ENCODE results near the gene PALM2AKAP2.

PALM2AKAP2 gene

DNA sequence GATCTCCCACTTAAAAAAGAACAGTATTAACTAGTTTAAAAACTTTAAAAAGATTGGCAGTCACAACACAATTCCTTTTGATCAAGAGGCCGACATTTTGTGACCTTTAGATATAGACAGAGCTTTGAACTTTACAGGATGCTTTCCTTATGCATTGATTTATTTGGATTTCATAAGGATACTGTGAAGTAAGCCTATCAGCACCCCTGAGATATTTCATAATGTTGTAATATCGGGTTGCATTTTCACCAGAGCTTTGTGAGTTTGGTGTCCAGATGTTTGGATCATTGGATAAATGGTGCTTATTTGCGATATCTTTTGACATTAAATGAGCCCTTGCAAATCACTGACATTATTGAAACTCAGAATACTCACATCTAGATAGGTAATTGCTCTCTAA lies 7.7 kb downstream of the PALM2AKAP2 start:
- TF ChIP-seq, protein P1, sequence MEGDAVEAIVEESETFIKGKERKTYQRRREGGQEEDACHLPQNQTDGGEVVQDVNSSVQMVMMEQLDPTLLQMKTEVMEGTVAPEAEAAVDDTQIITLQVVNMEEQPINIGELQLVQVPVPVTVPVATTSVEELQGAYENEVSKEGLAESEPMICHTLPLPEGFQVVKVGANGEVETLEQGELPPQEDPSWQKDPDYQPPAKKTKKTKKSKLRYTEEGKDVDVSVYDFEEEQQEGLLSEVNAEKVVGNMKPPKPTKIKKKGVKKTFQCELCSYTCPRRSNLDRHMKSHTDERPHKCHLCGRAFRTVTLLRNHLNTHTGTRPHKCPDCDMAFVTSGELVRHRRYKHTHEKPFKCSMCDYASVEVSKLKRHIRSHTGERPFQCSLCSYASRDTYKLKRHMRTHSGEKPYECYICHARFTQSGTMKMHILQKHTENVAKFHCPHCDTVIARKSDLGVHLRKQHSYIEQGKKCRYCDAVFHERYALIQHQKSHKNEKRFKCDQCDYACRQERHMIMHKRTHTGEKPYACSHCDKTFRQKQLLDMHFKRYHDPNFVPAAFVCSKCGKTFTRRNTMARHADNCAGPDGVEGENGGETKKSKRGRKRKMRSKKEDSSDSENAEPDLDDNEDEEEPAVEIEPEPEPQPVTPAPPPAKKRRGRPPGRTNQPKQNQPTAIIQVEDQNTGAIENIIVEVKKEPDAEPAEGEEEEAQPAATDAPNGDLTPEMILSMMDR (IDR thresholded peaks at IDR 0.05; ENCODE audit: low read depth, low read length): no peak
- no peak overlapping the region for H3K4me3 ChIP-seq (ENCODE audit: low read depth, low read length)

- H3K4me3 ChIP-seq (ENCODE audit: low read depth, low read length): no peak overlapping the region
- TF ChIP-seq, protein P1 (IDR thresholded peaks at IDR 0.05; ENCODE audit: low read depth, low read length): no peak
These were observed 9.6 kb downstream of the PALM2AKAP2 start for GRCh38 chr9:109789556-109789955.

DNA sequence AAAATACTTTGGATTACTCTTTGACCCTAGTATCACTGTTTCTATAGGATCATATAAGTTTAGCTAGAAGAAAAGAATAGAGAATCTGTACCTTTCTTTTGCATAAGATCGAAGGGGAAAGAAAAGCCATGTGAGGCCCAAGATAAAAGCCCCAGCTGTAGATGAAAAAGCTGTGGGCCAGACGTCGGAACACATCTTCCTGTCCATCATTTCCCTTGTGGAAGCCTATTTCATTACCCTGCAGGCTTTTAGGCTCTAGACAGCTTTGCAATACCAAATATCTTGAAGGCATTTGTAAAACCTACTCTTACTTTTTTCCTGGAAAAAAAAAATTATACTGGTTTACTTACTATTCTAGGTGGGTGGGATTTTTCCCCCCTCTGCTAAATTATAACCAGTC lies 10.0 kb downstream of the PALM2AKAP2 start:
- TF ChIP-seq, protein P1 (IDR thresholded peaks at IDR 0.05; ENCODE audit: low read depth, low read length): no peak

DNA sequence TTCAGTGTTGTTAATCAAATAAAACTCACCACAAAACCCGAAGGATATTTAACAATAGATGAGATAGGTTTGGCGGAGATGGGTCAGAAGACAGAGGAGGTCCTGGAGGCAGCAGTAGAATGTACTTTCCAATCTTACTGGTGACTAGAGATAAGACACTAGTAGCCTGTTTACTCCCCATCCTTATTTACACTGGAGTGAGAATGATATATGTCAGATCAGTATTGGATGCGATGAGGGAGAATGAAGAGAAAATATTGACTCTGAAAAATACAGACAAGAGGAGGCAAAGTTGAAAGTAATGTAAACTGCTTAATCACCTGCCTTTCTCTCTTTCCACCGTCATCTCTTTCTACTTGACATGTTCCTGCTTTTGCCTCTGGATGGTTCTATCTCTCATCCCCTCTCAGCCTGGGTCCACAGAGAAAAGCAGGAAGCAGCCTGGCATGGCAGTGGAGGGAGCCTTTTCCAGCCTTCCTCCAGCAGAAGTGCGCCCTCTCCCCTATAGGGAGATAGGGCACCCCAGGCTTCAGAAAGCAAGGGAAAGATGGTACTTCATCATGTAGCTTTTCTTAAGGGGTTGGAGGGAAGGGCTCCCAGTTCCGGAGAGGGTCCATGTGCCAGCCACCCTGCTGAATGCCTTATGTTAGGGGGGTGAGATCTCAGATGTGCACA lies 11.1 kb downstream of the PALM2AKAP2 start:
- TF ChIP-seq, protein P1 (IDR thresholded peaks at IDR 0.05; ENCODE audit: low read depth, low read length): no peak
- no peak overlapping the region for H3K4me3 ChIP-seq (ENCODE audit: low read depth, low read length)

More for the DNA sequence above, 10.0 kb downstream of the PALM2AKAP2 start:
- no peak overlapping the region for H3K4me3 ChIP-seq (ENCODE audit: low read depth, low read length)

- TF ChIP-seq, protein P1 (IDR thresholded peaks at IDR 0.05; ENCODE audit: low read depth, low read length): no peak
- no peak overlapping the region for H3K4me3 ChIP-seq (ENCODE audit: low read depth, low read length)
These were observed 11.7 kb downstream of the PALM2AKAP2 start for GRCh38 chr9:109791747-109792146.

- TF ChIP-seq, protein P1 (IDR thresholded peaks at IDR 0.05; ENCODE audit: low read depth, low read length): no peak
- no peak overlapping the region for H3K4me3 ChIP-seq (ENCODE audit: low read depth, low read length)
These were observed 13.1 kb downstream of the PALM2AKAP2 start for GRCh38 chr9:109792951-109793546.

GRCh38 chr9:109793921-109794320 lies 13.9 kb downstream of the PALM2AKAP2 start:
- TF ChIP-seq, protein P1 (IDR thresholded peaks at IDR 0.05; ENCODE audit: low read depth, low read length): no peak
- no peak overlapping the region for H3K4me3 ChIP-seq (ENCODE audit: low read depth, low read length)

All from WI38 (cell line).